GM21576 (cell line): Measurements from ENCODE around the gene SAMD11.

Source experiments
- ATAC-seq: cut with Tn5 transposase; IDR thresholded peaks from one replicate; pipeline ENCODE4 v1.9.1; 2021; ENCODE audit warnings: mild to moderate bottlenecking, moderate library complexity; ENCODE audit not compliant: unreplicated experiment

SAMD11 gene

DNA sequence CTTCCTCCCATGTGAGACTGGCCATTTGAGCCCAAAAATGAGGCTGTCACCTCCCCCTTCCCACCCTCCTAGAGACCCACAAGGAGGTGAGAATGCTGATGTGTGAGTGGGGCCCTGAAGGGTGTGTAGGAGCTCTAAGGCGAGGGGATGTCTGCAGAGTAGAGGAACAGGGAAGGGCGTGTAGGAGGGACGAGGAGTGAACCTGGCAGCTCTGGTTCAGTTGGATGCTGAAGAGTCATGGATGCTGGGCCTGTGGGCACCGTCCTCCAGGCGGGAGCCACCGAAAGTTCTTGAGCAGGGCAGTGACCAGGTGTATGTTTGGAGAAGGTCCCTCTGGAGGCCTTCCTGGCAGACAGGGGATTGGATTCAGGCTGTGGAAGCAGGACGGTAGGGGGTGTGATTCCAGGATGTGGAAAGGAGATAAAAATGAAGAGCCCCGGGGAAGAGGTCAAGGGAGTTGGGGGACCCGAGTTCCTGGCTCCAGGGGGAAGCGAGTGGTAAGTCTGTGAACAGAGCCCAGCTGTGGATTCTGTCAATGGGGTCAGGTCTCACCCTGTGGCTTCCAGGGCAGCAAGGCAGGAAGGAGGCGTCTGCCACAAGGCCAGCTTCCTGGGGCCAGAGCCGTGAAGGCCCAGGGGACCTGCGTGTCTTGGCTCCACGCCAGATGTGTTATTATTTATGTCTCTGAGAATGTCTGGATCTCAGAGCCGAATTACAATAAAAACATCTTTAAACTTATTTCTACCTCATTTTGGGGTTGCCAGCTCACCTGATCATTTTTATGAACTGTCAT lies 7.9 kb downstream of the SAMD11 start:
- ATAC-seq, result no peak

DNA sequence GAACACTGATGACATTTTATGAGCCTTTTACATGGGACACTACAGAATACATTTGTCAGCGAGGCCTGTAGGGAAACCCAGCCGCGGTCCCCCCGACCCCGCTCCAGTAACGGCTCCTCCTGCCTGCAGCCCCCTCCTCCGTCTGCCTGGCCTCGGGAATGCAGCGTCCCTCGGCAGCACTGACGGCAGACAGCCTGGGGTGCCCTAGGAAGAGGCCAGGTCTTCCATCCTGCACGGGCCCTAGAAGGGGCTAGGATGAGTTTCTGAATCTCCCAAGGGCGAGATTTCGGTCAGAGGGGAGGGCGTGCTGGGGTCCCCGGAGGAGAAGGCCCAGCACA lies 8.4 kb downstream of the SAMD11 start:
- ATAC-seq, result no peak

DNA sequence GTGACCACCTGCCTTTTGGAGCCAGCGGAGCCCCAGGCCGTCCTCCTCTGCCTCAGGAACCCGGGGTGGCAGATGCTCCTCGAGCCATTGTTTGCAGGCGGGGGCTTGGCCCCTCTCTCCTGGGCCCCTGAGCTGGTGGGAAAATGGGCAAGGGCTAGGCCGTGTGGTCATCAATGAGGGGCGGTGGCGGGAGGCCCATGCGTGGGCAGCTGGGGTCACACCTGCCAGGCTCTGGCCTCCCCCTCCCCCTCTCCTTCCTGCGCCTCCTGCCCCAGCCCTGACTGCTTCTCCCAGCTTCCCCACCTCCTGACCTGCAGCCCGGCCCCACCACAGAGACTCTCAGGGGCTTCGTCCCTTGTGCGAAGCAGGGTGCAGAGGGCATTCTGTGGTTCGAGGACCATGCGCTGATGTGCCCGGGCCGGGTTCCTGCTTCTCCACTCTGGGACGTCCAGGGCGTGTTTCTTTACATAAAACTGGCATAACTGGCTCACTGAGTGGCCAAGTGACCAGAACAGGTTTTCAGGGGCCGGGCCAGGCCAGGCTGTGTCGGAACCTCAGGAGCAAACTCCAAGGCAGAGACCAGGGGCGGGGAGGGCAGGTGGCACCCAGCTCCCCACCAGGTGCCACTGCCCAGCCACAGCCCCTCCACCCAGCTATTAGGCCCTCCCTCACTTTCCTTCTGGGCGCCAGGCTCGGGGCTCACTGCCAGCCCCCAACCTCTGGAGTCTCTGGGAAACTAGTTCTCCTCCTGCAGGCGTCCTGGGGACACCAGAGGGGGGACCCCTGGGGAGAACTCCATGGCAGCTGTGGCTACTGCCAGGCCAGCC lies 9.3 kb downstream of the SAMD11 start:
- no peak for ATAC-seq

DNA sequence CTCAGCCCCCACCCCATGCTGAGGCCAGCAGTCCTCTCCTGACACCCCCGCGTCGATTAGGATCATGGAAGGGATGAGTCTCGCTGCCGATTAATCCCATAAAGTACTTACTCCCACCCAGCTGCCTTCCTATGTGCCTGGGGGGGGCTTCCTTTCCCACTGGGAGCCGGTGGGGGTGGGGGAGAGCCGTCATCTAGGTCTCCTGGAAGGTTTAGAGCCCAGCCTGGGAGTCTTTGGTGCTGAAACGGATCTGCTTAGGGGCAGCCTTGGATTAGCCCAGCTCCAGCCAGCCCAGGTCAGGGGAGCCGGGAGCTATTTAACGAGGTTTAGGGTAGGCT lies 9.8 kb downstream of the SAMD11 start:
- no peak for ATAC-seq

DNA sequence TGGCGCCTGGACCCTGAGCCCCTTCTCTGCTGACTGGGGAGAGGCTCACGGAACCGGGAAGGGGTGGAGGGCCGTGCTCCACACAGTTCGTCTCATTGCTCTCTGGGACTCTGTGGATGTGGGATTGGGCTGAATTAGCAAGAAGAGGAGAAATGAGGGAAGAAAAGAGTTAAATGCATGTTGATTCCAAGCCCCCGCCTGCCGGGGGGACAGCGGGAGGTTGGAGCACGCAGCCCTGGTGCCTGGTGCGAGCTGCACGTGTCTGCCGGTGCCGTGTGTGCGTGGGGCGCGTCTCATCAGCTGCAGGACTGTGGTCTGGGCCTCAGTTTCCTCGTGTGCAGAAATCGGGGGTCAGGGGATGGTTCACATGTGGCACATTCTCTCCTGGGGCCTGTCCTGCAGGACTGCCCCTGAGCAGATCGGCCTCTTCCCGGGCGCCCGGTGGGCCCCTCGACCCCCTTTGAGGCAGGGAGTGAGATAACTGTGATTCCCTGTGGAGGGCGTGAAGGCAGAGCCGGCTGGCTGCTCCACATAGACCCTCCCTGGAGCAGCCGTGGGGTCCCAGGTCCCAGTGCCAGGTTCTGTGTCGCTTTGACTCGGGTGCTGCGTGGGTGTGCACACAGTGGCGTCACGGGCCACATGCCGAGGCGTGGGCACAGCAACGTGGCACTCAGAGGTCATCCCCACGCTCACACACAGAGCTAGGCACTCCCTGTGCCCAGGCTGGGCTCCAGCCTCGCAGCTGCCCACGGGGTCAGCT lies 11.4 kb downstream of the SAMD11 start:
- ATAC-seq, result no peak

DNA sequence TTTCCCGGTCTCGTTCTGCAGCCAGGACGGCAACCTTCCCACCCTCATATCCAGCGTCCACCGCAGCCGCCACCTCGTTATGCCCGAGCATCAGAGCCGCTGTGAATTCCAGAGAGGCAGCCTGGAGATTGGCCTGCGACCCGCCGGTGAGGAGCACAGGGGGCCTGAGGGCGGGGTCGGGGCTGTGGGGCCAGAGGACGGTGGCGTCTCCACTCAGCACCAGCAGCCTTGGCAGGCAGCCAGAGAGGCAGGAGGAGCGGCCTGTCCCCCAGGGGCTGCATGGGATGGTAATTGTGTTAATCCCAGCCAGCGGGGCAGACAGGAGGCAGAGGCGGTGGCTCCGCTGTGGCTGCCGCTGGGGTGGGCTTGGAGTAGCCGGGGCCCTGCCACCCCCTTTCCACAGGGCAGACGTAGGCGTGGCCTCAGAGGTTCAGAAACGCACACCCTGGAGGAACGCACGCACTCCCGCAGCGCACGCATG lies 12.1 kb downstream of the SAMD11 start:
- ATAC-seq, result no peak

DNA sequence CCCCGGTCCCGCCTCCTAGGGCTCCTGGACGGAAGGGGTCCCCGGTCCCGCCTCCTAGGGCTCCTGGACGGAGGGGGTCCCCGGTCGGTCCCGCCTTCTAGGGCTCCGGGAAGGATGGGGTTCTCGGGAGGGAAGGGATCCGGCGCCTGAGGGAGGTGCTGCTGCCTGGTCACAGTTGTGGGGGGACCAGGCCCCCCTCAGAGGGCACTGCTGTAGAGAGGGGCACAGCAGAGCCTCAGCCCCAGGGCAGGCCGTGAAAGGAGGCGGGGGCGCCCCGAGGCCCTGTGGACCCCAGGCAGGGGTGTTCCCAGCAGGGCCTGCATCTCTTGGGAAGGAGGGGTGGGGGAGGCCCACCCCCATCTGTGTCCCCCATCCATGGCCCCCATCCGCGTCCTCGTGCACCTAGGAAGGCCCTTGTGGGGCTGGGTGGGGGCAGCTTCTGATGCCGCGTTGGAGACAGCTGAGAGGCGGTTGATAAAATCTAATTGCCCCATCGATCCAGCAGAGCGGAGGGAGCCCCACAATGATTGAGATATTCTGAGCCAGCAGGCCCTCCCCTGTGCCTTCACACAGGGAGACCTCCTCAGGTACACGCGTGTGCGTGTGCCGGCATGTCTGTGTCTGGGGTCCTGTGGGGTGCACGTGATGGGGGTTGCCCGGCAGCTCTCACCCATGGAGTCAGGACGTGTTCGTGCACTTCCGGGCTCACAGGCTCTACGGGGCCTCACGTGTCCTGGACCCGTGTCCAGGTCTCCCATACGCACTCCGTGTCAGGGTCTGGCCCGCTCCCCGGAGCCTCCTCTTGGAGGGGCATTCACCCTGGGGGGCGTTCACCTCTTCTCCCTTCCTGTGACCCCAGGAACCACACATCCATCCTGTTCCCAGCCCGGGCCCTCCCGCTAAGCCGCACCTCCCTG lies 12.9 kb downstream of the SAMD11 start:
- ATAC-seq, result no peak

DNA sequence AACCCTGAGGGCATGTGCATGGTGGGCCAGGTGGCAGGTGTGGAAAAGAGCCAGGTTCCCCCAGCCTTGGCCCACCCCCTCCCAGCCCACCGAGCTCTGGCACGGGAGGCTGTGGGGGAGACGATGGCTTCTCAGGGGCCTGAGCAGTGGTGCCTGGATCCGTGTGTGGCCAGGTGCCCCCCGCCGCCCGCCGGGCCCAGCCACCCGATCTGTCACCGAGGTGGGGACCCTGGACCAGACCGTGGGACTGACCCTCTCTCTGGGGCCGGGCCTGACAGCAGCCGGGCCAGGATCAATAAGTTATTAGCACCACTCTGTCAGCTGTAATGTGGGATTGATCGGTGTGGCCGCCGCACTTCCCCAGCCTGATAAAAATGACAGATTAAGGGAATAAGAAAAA lies 13.8 kb downstream of the SAMD11 start:
- no peak for ATAC-seq

DNA sequence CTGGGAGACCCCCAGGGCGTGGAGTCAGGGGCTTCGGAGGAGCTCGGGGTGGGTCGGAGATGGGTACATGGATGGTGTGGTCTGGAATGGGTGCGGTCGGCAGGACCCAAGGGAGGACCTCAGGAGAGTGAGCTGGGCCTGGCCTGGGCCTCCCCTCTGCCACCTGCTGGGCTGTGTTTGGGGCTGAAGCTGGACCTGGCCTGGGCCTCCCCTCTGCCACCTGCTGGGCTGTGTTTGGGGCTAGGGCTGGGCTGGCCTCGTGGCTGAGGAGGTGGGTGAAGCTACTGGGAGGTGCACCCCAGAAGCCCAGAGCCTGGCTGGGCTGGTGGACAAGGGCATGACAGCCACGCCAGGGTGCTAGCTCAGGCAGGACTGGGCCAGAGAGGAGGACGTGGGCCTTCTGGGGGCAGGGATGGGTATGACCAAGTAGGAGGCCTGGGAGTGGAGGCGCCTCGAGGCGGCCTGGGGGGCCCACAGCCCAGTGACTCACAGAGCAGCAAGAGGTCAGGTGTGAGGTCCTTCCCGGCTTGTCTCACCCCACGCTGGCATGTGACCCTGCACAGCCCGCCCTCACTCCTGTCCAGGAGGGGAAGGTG lies 14.5 kb downstream of the SAMD11 start:
- ATAC-seq, result no peak

DNA sequence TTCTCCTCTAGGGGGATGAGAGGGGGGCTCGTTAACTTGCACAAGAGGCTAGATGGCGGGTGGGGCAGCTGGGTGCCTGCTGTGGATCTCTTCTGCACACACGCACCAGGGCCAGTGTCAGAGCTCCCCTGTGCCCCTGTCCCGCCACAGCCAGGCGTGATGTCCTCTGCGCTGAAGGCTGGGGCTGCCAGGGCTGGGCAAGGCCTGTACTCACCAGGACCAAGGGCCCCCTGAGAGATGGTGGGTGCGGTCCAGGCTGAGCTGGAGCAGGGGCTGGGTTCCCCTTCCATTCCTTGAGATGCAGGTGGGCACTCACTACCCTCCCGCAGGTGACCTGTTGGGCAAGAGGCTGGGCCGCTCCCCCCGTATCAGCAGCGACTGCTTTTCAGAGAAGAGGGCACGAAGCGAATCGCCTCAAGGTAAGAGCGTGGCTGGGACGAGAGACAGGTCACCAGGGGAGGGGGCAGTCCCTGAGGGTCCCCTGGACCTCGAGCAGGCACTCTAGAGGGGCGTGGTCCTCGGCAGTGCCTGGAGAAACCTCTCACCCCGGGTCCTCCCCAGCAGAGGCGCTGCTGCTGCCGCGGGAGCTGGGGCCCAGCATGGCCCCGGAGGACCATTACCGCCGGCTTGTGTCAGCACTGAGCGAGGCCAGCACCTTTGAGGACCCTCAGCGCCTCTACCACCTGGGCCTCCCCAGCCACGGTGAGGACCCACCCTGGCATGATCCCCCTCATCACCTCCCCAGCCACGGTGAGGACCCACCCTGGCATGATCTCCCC lies 15.2 kb downstream of the SAMD11 start:
- no peak for ATAC-seq

DNA sequence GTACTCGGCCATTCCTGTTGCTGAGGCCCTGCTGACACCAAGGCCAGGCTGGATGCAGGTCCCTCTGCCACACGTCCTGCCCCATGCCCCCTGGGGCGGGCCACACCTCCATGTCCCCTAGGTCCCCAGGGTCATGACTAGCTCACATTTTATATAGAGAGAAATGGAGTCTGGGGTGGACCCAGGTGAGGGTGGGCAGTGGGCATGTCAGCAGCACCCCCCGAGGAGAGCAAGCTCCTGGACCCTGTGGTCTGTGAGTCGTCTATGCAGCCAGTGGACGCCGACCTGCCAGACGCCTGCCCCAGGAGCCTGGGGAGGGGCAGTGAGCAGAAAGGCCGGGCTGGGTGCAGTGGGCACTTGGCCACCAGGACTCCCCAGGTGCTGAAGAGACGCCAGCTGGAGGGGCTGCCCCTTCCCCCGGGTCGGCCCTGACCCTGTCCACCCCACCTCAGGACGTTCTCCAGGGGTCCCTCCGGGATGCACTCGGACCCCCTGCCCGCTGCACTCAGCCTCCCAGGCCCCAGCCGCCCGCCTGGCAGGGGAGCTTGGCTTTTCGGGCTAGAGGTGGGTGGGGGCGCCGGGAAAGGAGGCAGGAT lies 15.9 kb downstream of the SAMD11 start:
- ATAC-seq, result no peak

DNA sequence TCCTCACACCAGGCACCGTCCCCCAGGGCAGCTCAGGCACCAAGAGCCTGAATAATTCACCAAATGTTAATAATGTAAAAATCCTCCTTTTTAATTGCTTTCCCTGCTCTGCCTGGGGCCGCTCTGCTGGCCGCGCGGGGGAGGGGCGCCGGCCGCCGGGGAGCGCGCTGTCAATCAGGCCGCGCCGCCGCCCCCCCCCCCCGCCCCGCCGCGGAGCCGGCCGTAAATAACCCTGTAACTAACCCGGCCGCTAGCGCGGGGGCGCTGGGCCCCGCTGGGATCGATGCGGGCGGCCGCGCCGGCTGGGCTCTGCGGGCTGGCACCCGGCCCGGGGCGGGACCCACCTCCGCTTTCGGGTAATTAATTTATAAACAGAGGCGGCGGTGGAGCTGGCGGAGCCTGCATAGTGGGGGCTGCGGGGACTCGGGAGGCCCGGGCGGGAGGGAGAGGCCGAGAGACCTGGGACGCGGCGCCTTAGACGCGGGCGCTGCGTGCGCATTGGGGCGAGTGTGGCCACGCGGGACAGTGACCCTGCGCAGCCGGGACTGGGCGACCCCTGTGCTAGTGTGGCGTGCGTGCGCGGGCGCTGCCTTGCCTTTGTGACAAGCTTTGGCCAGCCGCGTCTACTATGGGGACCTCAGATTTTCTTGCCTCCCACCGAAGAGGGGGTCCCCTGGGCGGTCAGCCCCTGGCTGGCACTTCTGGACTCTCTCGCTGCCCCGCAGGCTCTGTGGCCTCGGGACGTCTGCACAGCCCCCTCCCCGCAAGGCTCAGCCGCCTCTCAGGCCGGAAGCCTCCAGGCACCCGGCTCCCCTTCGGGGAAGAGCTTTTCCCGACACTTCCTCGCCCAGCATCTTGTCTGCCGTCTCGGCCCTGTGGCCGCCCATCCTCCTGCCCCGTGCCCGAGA lies 16.6 kb downstream of the SAMD11 start:
- ATAC-seq, result no peak

DNA sequence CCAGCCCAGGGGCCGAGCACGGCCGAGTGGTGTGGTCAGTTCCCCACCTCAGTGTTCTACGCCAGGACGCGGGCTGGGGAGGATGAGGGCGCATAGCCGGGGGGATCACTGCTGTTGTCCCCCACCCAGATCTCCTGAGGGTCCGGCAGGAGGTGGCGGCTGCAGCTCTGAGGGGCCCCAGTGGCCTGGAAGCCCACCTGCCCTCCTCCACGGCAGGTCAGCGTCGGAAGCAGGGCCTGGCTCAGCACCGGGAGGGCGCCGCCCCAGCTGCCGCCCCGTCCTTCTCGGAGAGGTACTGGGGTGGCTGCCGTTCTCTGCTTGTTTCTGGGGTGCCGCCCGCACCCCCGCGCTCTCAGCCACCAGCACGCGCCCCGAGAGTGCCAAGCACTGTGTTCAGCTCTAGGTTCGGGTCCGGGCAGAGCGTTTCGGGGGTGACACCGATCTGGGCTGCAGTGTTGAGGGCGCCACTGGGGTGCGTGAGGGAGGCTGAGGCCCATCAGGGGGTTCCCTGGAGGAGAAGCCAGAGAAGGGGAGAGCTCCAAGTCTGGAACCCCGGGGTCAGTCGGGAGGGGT lies 17.4 kb downstream of the SAMD11 start:
- no peak for ATAC-seq

DNA sequence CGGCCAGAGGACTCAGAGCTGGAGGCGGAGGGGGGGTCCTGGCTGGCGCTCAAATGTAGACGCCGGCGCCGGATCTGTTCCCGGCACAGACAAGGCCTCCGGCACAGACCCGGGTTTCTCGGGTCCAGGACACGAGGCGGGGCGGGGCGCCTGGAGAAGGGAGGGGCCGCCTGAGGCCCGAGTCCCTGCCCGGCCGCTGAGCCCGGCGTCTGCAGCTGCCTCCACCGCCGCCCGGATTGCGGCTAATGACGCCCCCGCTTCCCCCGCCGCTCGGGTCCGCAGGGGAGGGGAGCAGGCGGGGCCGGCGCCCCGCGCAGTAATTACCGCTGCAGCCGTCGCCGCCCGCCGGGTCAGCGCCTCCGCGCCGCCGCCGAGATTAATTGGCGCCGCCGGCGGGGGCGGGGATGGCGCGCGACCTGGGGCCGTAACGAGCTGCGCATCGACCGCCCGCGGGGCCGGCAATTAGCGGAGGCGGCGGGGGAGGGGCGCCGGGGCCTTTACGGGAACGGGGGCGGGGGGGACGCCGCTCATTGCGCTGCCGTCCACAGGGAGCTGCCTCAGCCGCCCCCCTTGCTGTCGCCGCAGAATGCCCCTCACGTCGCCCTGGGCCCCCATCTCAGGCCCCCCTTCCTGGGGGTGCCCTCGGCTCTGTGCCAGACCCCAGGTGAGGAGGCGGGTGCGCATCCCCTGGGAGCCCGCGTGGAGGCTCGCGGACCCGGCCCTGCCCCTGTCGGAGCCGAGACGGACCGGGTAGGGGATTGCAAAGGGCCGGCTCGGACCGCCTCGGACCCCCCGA lies 18.1 kb downstream of the SAMD11 start:
- ATAC-seq, result no peak

DNA sequence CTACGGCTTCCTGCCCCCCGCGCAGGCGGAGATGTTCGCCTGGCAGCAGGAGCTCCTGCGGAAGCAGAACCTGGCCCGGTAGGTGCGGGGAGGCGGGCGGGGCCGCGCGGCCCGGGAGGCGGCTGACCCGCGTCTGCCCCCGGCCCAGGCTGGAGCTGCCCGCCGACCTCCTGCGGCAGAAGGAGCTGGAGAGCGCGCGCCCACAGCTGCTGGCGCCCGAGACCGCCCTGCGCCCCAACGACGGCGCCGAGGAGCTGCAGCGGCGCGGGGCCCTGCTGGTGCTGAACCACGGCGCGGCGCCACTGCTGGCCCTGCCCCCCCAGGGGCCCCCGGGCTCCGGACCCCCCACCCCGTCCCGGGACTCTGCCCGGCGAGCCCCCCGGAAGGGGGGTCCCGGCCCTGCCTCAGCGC lies 18.7 kb downstream of the SAMD11 start:
- no peak for ATAC-seq

DNA sequence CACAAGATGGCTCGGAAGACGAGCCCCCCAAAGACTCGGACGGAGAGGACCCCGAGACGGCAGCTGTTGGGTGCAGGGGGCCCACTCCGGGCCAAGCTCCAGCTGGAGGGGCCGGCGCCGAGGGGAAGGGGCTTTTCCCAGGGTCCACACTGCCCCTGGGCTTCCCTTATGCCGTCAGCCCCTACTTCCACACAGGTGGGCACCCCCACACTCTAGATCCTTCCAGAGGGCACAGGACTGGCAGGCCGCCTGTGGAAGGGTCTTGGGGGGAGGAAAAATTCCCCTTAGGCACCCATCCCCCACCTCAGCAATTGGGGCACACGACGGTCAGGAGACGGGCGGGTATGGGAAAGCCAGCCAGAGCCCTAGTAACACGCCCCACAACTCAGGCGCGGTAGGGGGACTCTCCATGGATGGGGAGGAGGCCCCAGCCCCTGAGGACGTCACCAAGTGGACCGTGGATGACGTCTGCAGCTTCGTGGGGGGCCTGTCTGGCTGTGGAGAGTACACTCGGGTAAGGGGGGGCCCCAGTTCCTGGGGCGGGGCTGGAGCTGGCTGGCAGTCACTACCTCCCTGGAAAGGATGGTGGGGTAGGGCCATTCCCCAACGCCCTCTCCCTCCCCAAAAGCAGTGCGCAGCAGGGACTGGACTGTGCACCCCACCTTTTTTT lies 19.3 kb downstream of the SAMD11 start:
- no peak for ATAC-seq
